ENCODE data around the gene CR1L.
"Not testable (repeated sequence)": the region's sequence is repeated elsewhere in the genome, so short reads cannot be mapped to it uniquely, and the experiment has no call there.

CR1L gene

GRCh38 chr1:207644852-207645634 lies at the start of gene CR1L:
CR1L (plus strand) TSS chr1:207645133; CDS start chr1:207645234, 101 bp downstream.
- peak; percentile 69 to 75 for DNase-seq

GRCh38 chr1:207603777-207604176 lies 41.2 kb upstream of the CR1L start:
- DNase-seq, result no peak

- no peak for DNase-seq
Measured at GRCh38 chr1:207605444-207606361, 39.2 kb upstream of the CR1L start.

GRCh38 chr1:207606362-207606755 lies 38.6 kb upstream of the CR1L start:
- DNase-seq, result no peak

- DNase-seq, result no peak
Measured at GRCh38 chr1:207612762-207613161, 32.2 kb upstream of the CR1L start.

GRCh38 chr1:207619871-207620542 lies 24.9 kb upstream of the CR1L start:
- DNase-seq, result peak in 1 of 2 donors; percentile 43

- no peak for DNase-seq
Measured at GRCh38 chr1:207620543-207620893, 24.4 kb upstream of the CR1L start.

- not testable (repeated sequence) for DNase-seq
Measured at GRCh38 chr1:207625504-207626071, 19.3 kb upstream of the CR1L start.

GRCh38 chr1:207626972-207627337 lies 18.0 kb upstream of the CR1L start:
- no peak for DNase-seq

- no peak for DNase-seq
Measured at GRCh38 chr1:207627496-207627895, 17.4 kb upstream of the CR1L start.

- DNase-seq, result no peak
Measured at GRCh38 chr1:207628776-207629175, 16.2 kb upstream of the CR1L start.

- DNase-seq, result no peak
Measured at GRCh38 chr1:207631137-207631536, 13.8 kb upstream of the CR1L start.

GRCh38 chr1:207633226-207633625 lies 11.7 kb upstream of the CR1L start:
- DNase-seq, result no peak

GRCh38 chr1:207633699-207634289 lies 11.1 kb upstream of the CR1L start:
- DNase-seq, result not testable (repeated sequence)

GRCh38 chr1:207634293-207634692 lies 10.6 kb upstream of the CR1L start:
- not testable (repeated sequence) for DNase-seq

- DNase-seq, result not testable (repeated sequence)
Measured at GRCh38 chr1:207635569-207636186, 9.3 kb upstream of the CR1L start.

GRCh38 chr1:207638487-207639145 lies 6.3 kb upstream of the CR1L start:
- DNase-seq, result not testable (repeated sequence)

GRCh38 chr1:207639362-207639761 lies 5.6 kb upstream of the CR1L start:
- not testable (repeated sequence) for DNase-seq

GRCh38 chr1:207644166-207644851 lies 624 bp upstream of the CR1L start:
- no peak for DNase-seq

- no peak for DNase-seq
Measured at GRCh38 chr1:207645635-207646081, 725 bp downstream of the CR1L start.

- no peak for DNase-seq
Measured at GRCh38 chr1:207646171-207646570, 1.2 kb downstream of the CR1L start.

All from CD4-positive, alpha-beta T cell treated with Interferon alpha-2 for 1 hour (primary cell).